ENCODE measurements around the gene DUSP16.

The DUSP16 gene

GRCh38 chr12:12433203-12433731 lies 129.4 kb downstream of the DUSP16 start:
- Histone ChIP-seq H3K4me3 (ENCODE audit: insufficient read depth, low read depth, low read length) (no peak overlapping the region), H3K4me1 (ENCODE audit: control insufficient read depth, insufficient read depth, low read length) (no peaks in the 10 kb centered on the region), H3K9me3 (ENCODE audit: control insufficient read depth, low read length) (no peaks in the 10 kb centered on the region), H3K36me3 (ENCODE audit: control insufficient read depth, insufficient read depth, low read length) (no peaks in the 10 kb centered on the region), H3K27me3 (ENCODE audit: control insufficient read depth, insufficient read depth, low read length, poor library complexity, severe bottlenecking) (no peaks in the 10 kb centered on the region), H3K27ac (ENCODE audit: insufficient read depth, low read depth, low read length, poor library complexity, severe bottlenecking) (no peak overlapping the region)
- 90 to 94% methylated on average over 3 to 4 of the region's 4 CpGs for WGBS, 2 experiments

DNA sequence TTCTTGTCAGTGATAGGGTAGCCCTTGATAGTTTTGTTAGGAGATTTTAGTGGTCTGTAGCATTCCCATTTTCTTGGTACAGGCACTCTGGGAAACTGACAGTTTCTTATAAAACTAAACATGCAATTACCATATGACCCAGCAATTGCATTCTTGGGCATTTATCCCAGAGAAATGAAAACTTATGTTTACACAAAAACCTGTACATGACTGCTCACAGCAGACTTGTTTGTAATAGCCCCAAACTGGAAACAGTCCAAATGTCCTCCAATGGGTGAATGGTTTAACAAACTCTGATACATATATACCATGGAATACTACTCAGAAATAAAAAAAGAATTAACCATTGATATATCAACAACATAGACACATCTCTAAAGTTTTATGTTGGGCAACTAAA lies 130.3 kb downstream of the DUSP16 start:
- Histone ChIP-seq H3K4me1 (ENCODE audit: control insufficient read depth, insufficient read depth, low read length) (no peaks in the 10 kb centered on the region), H3K4me3 (ENCODE audit: insufficient read depth, low read depth, low read length) (no peak overlapping the region), H3K9me3 (ENCODE audit: control insufficient read depth, low read length) (no peaks in the 10 kb centered on the region), H3K36me3 (ENCODE audit: control insufficient read depth, insufficient read depth, low read length) (no peaks in the 10 kb centered on the region), H3K27ac (ENCODE audit: insufficient read depth, low read depth, low read length, poor library complexity, severe bottlenecking) (no peak overlapping the region), H3K27me3 (ENCODE audit: control insufficient read depth, insufficient read depth, low read length, poor library complexity, severe bottlenecking) (no peaks in the 10 kb centered on the region)

DNA sequence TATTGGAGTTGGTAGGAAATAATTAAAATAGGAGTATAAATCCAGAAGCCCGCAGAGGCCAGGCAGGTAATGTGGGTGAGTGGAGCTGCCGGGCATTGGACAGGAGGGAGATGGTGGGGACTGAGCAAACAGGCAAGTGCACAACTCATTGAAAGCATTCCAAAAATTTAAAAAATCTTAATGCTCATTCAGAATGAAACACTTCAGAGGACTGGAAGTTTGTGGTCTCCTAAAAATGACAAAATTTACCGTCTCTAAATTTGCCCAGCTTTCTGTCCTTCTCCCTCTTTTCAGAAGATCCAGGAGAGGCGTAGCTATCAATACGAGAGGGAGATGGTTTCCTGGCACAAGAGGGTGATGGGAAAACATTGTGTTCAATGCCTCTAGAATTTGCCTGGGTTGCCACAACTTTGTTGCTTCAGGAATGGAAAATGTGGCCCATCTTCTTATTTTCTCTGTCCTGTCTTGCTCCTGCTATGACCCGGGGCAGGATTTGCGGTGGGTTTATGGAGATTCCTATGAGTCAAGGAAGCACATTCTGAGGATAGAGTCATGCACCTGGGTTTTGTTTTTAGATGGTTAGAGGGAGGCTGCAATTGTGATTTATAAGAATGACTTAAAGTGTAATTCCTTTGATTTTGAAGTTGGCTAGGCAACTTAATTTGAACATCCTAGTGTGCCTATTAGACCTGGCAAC lies 133.6 kb downstream of the DUSP16 start:
- 96% methylated on average over 7 of the region's 7 CpGs for WGBS, 2 experiments

GRCh38 chr12:12428047-12428446 lies 134.6 kb downstream of the DUSP16 start:
- H3K9me3 ChIP-seq (ENCODE audit: control insufficient read depth, low read length) = no peaks in the 10 kb centered on the region
- no peaks in the 10 kb centered on the region for H3K36me3 ChIP-seq (ENCODE audit: control insufficient read depth, insufficient read depth, low read length)
- no peak overlapping the region for H3K4me3 ChIP-seq (ENCODE audit: insufficient read depth, low read depth, low read length)
- no peaks in the 10 kb centered on the region for H3K27me3 ChIP-seq (ENCODE audit: control insufficient read depth, insufficient read depth, low read length, poor library complexity, severe bottlenecking)
- no peaks in the 10 kb centered on the region for H3K4me1 ChIP-seq (ENCODE audit: control insufficient read depth, insufficient read depth, low read length)
- WGBS, 2 experiments = 94 to 96% methylated on average over 2 of the region's 2 CpGs
- H3K27ac ChIP-seq (ENCODE audit: insufficient read depth, low read depth, low read length, poor library complexity, severe bottlenecking) = no peak overlapping the region

More for the DNA sequence above, 133.6 kb downstream of the DUSP16 start:
- H3K4me1 ChIP-seq (ENCODE audit: control insufficient read depth, insufficient read depth, low read length) = no peaks in the 10 kb centered on the region
- H3K4me3 ChIP-seq (ENCODE audit: insufficient read depth, low read depth, low read length) = no peak overlapping the region
- no peaks in the 10 kb centered on the region for H3K36me3 ChIP-seq (ENCODE audit: control insufficient read depth, insufficient read depth, low read length)
- no peaks in the 10 kb centered on the region for H3K27me3 ChIP-seq (ENCODE audit: control insufficient read depth, insufficient read depth, low read length, poor library complexity, severe bottlenecking)
- no peaks in the 10 kb centered on the region for H3K9me3 ChIP-seq (ENCODE audit: control insufficient read depth, low read length)
- H3K27ac ChIP-seq (ENCODE audit: insufficient read depth, low read depth, low read length, poor library complexity, severe bottlenecking) = no peak overlapping the region

GRCh38 chr12:12427568-12427967 lies 135.1 kb downstream of the DUSP16 start:
- Histone ChIP-seq H3K4me1 (ENCODE audit: control insufficient read depth, insufficient read depth, low read length) (no peaks in the 10 kb centered on the region), H3K9me3 (ENCODE audit: control insufficient read depth, low read length) (no peaks in the 10 kb centered on the region), H3K27ac (ENCODE audit: insufficient read depth, low read depth, low read length, poor library complexity, severe bottlenecking) (no peak overlapping the region), H3K4me3 (ENCODE audit: insufficient read depth, low read depth, low read length) (no peak overlapping the region), H3K36me3 (ENCODE audit: control insufficient read depth, insufficient read depth, low read length) (no peaks in the 10 kb centered on the region), H3K27me3 (ENCODE audit: control insufficient read depth, insufficient read depth, low read length, poor library complexity, severe bottlenecking) (no peaks in the 10 kb centered on the region)
- 94 to 98% methylated on average over 4 of the region's 4 CpGs for WGBS, 2 experiments

DNA sequence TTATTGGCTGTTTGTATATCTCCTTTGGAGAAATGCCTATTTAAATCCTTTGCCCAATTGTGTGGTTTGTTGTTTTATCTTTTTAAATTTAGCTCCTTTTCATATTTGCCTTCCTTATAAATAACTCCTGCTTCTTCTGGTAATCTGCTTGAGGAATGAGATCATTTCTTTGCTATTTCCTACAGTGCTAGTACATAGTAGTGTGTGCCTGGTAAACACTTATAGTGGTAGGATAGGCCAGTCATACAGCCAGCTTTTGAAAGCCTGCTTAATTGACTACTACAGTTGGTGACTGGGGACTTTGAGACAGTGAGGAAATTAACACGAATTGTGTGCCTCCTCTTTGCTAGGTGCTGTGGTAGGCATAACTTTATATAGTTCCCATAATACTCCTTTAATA lies 137.0 kb downstream of the DUSP16 start:
- H3K9me3 ChIP-seq (ENCODE audit: control insufficient read depth, low read length) = no peaks in the 10 kb centered on the region
- no peaks in the 10 kb centered on the region for H3K27me3 ChIP-seq (ENCODE audit: control insufficient read depth, insufficient read depth, low read length, poor library complexity, severe bottlenecking)
- WGBS, 2 experiments = 100% methylated on average over 1 of the region's 1 CpG; no CpG with 5 or more reads in 1 of the 2 experiments
- H3K4me1 ChIP-seq (ENCODE audit: control insufficient read depth, insufficient read depth, low read length) = no peaks in the 10 kb centered on the region
- H3K4me3 ChIP-seq (ENCODE audit: insufficient read depth, low read depth, low read length) = no peak overlapping the region
- no peaks in the 10 kb centered on the region for H3K36me3 ChIP-seq (ENCODE audit: control insufficient read depth, insufficient read depth, low read length)
- H3K27ac ChIP-seq (ENCODE audit: insufficient read depth, low read depth, low read length, poor library complexity, severe bottlenecking) = no peak overlapping the region

DNA sequence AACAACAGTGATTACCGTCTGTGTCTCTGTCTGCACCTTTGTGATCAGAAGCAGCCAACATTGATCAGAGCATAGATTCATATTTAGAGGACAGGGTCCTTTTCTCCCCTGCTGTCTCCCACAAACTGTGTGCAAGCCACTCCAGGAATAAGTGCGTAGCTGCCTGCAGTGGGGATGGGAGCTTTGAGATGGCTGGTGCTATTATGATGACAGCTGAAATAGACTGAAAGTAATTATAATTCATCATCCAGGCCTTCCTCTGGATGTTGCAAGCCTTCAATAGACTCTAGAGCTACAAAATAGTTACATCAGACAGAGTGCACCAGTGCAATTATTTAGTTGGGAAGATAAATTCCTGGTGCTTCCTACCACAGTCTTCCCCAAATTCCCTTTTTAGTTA lies 137.7 kb downstream of the DUSP16 start:
- H3K36me3 ChIP-seq (ENCODE audit: control insufficient read depth, insufficient read depth, low read length) = no peaks in the 10 kb centered on the region
- H3K4me3 ChIP-seq (ENCODE audit: insufficient read depth, low read depth, low read length) = no peak overlapping the region
- H3K27ac ChIP-seq (ENCODE audit: insufficient read depth, low read depth, low read length, poor library complexity, severe bottlenecking) = no peak overlapping the region
- H3K9me3 ChIP-seq (ENCODE audit: control insufficient read depth, low read length) = no peaks in the 10 kb centered on the region
- H3K4me1 ChIP-seq (ENCODE audit: control insufficient read depth, insufficient read depth, low read length) = no peaks in the 10 kb centered on the region
- WGBS, 2 experiments = 95 to 98% methylated on average over 2 of the region's 2 CpGs
- H3K27me3 ChIP-seq (ENCODE audit: control insufficient read depth, insufficient read depth, low read length, poor library complexity, severe bottlenecking) = no peaks in the 10 kb centered on the region
